Eye (tissue), 1 donor: Measurements from ENCODE around the gene MGST2.
"Not testable (repeated sequence)": the region's sequence is repeated elsewhere in the genome, so short reads cannot be mapped to it uniquely, and the experiment has no call there.

Experiments used
- DNase-seq: peaks from one replicate; pipeline ENCODE4 v3.0.0-alpha.2; 2015

MGST2 gene

GRCh38 chr4:139665690-139666529 is at the start of gene MGST2:
Gene MGST2 (plus strand): TSS chr4:139665819. CDS start chr4:139666020, 201 bp downstream.
- peak; percentile 88 for DNase-seq

DNA sequence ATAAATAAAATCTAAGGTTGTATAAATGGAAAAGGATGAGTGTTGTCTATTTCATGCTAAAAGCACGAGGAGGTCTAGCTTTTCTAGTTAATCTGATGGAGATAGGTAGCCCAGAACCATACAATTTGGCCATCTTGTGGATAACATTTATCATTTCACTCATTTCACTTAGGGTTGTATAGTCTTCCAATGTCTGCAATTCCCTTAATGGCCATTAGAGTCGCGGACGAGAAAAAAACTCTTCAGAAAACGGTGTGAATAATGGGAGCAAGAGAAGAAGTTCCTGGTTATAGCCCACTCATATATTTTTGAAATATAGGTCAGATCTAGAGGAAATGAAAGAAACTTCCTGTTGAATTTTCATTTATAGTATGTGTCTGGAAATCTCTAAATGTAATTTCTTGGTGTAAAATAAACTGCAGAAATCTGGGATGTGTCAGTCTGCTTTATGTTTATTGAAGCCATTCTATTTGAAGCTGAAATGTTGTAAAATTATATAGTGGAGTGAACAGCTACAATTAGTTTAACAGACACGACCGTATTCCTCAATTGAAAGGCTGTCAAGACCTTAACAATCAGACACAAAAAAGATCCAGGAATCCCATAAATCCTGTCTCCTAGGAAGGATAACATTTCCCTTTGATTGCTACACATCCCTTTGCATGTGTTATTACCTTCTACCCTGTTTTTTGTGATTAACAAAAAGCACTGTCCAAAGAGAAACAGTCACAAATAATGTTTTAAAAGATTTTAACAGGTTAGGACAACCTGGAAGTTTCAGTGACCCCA is 47.7 kb upstream of the MGST2 start:
- DNase-seq: no peak

- no peak for DNase-seq
These were observed 46.0 kb upstream of the MGST2 start for GRCh38 chr4:139619644-139620043.

DNA sequence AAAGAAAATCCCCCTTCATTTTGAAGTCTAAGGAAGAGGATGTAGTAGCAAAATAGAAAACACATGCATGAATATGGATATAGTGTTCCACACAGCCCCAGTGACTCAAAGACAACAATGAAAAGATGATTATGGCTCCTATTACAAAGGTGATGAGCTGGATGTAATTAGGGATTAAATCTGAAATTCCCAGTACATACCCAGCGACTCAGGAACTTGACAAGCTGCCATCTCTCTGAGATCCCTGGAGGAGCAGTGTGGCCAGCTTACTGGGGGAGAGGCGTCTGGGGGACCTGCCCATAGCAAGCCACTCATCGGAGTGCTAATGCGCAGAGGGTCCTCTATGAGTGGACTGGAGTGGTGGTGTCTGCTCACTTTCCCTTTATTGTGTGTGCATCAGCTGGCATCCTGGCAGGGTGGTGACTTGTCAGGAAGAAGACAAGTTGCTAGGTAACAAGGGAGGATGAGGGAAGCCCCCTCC is 42.7 kb upstream of the MGST2 start:
- DNase-seq: peak; percentile 51

GRCh38 chr4:139624441-139625092 is 41.1 kb upstream of the MGST2 start:
- DNase-seq: no peak

DNA sequence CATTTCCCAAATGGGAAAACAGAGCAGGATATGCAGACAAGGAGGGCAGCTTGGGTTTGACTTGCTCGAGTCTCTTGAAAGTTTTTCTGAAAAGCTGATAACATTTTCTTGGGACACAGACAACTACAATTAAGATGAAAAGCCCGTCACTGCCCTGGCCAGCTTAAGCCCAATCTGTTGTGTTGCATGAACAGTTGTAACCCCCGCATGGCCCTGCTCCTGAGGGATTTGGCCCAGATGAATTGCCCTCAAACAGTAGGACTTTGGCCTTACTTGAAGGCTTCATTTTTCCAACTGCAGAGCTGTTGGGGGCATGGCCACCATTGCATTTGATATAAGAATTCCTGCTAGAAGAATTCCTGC is 40.5 kb upstream of the MGST2 start:
- DNase-seq: no peak

DNA sequence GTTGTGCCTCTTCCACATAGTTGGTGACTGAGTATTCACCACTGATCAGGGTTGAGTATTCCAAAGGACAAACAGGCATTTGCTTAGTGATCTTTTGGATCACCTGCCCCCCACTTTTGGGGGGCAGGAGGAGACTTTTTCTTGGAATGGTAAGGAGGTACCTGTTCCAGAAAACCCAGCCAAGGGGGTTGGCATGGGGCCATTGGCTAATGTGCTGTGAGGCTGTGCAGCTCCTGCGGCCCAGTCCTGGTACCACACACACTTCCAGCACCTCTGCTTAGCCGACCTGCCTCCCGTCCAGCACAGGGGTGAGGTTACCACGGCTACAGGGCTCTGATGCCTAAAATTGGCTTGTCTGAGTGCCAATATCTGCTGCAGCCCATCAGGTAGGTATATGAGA is 40.1 kb upstream of the MGST2 start:
- no peak for DNase-seq

GRCh38 chr4:139628184-139629012 is 37.2 kb upstream of the MGST2 start:
- DNase-seq: no peak

DNA sequence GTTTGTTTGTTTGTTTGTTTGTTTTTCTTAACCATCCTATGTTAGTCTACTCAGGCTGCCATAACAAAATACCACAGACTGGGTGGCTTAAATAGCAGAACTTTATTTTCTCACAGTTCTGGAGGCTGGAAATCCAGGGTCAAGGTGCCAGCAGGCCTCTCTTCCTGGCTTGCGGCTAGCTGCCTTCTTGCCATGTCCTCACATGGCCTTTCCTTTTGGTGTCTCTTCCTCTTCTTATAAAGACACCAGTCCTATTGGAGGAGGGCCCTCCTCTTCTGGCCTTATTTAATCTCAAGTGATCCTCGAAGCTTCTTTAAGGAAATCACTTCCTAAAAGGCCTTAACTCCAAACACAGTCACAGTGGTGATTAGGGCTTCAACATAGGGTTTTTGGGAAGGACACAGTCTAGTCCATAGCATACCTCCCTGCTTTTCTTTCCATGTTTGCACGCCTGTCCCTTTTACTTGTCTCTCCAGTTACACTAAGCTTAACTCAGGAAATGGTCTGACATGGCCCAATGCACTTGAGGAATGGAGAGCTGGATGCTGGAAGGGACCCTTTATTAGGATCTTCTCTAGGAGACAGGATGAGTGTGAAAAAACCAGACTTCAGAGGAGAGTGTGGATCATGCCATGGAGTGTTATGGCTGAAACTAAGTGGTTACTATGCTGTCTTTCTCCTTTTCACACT is 36.0 kb upstream of the MGST2 start:
- DNase-seq: no peak

DNA sequence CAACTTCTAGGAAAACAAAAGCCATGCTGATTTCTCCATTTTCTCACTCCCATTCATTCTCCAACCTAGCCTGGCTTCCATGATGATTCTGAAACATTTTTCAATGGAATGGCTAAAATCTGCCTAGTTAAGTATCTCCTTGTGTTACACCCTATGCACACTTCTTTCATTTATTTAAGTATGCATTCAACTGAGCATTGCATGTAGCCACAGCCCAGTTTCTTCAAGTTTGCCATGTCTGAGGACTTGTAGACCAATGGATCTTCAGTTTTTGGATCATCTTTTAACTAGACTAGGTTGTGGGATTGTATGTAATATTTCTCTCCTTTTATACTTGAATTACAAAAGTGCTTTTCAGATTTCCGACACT is 35.5 kb upstream of the MGST2 start:
- DNase-seq: no peak

DNA sequence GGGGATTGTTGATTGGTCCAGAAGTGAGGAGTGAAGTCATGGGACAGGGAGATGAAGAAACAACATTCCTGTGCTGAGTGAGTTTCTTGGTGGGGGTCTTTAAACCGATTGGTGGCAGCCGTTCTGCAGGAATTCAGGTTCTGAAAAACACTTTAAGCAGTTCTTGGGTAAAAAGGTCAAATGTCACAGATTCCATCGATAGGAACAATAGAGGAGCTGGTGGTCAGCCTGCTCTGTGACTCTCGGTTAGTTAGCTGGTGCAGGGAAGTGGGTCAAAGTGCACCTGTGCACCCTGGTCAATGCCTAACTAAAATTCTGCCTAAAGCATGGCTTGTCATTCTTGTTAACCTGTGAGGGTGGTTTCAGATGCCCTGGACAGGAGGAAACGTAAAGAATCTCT is 34.6 kb upstream of the MGST2 start:
- no peak for DNase-seq

- DNase-seq: no peak
These were observed 33.8 kb upstream of the MGST2 start for GRCh38 chr4:139631791-139632190.

DNA sequence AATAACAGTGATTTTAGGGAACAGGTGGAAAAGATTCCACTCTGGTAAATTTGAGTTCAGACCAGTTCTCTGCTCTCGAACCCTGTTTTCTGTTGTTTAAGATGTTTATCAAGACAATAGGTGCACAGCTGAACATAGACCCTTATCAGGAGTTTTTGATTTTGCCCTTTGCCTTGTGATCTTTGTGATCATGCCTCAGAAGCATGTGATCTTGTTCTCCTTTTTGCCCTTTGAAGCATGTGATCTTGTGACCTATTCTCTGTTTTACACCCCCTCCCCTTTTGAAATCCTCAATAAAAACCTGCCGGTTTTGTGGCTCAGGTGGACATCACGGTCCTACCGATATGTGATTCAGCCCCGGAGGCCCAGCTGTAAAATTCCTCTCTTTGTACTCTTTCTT is 32.9 kb upstream of the MGST2 start:
- DNase-seq: not testable (repeated sequence)

GRCh38 chr4:139633195-139633594 is 32.4 kb upstream of the MGST2 start:
- no peak for DNase-seq

DNA sequence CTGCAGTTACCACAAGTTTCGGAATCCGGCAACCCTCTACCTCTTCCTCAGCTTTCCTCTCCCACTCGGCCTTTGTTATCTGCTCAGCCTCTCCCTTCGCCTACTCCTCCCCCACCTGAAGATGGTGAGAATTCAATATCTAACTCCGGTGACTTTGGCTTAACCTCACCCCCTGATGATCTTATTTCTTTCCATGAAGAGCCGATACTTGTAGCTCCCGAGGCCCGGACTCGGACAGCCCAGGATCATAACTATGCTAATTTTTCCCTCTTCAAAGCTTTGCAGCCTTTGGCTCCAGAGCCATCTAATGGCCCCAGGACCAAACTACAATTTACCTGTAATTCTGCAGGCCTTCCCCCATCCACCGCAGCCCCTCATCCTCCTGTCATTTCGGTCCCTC is 32.0 kb upstream of the MGST2 start:
- DNase-seq: peak; percentile 45

- DNase-seq: no peak
These were observed 29.7 kb upstream of the MGST2 start for GRCh38 chr4:139635966-139636365.

DNA sequence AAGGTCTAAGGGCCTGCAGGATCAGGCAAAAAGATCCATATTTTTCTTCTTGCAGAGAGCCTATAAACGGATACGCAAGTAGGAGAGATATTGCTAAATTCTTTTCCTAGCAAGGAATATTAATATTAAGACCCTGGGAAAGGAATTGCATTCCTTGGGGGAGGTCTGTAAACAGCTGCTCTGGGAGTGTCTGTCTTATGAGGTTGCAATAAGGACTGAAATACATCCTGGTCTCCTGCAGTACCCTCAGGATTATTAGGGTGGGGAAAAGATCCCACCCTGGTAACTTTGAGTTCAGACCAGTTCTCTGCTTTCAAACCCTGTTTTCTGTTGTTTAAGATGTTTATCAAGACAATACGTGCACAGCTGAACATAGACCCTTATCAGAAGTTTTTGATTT is 27.3 kb upstream of the MGST2 start:
- DNase-seq: not testable (repeated sequence)

DNA sequence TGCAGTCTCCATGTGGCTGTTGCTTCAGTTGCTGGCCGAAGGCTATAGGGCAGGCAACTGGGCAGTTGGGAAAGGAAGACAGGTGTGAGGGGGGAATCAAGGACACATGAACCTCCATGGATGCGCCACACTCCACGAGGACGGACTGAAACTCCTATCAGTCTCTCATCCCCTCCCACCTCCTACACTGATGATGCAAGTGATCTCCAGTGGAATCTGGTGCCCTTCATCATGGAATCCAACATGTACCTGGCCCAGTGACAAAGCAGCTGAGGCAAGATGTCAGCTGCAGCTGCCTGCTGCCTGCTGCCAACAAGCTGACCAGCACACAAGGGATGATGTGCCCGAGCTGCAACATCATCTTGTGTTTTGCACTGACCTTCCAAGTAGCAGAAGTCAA is 26.0 kb upstream of the MGST2 start:
- no peak for DNase-seq

GRCh38 chr4:139641218-139641617 is 24.4 kb upstream of the MGST2 start:
- DNase-seq: no peak

GRCh38 chr4:139642364-139642763 is 23.3 kb upstream of the MGST2 start:
- DNase-seq: no peak

DNA sequence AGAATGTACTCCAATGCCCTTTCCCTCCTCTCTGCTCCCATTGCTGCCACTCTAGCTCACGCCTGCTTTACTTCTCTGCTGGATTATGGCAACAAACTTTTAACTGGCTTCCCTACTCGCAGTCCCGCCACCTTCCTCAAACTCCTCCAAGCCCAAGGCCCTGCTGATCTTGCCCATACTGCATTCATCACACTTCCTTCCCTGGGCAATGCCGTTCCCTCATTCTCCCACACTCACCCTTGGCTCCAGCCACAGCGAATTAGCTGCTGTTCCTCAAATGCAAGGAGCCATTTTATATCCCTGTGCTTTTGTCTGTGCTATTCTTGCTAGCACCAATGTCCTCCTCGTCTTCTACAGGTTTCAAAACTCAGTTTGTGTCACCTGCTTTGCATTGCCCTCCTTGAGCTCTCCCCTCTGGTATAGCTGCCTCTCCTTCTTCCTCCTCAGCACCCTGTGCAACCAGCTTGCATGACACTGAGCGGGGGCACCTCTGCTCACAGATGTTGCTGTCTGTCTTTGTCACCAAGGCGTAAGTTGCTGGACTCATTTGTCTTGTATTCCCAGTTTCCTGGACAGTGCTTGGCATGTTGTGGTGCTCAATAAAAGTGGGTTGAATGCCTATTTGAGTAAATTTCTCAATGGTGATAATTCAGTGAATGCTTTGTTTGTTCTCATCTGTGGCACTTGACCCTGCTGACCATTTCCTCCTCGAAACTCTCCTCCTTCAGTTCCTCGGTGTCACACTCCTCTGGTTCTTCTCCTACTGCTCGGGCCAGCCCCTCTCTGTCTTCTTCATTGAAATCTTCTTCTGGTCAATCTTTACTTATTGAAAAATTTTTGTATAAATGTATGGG is 22.4 kb upstream of the MGST2 start:
- no peak for DNase-seq
